ENCODE results near the gene LRRN3.

- TF ChIP-seq POLR2A (IDR thresholded peaks at IDR 0.05) (no peak), CTCF (IDR thresholded peaks at IDR 0.05) (no peak)
Measured at GRCh38 chr7:111042842-111043241, 48.1 kb upstream of the LRRN3 start.

Data from right lobe of liver (tissue), 4 donors.